GM18951 (cell line): ENCODE data around the gene TRIM17.
"Not testable (repeated sequence)": the region's sequence is repeated elsewhere in the genome, so short reads cannot be mapped to it uniquely, and the experiment has no call there.

Experiments used
- POLR2A ChIP-seq: IDR thresholded peaks from 4 replicates; pipeline ENCODE4 v1.6.1; 2011; ENCODE audit warnings: mild to moderate bottlenecking; ENCODE audit not compliant: insufficient read length, insufficient read depth; ENCODE audit errors: extremely low read depth
- in situ Hi-C: fragments of 300-500 bp; cut with MboI; formaldehyde crosslinking; loops from one replicate; pipeline ENCODE4 v1.12.0; 2022; ENCODE audit warnings: low sequenced_read_pairs, mixed read lengths, inconsistent platforms; ENCODE audit not compliant: unreplicated experiment

Gene TRIM17

GRCh38 chr1:228440761-228441500 is 24.3 kb upstream of the TRIM17 start:
- in situ Hi-C loops = no loop called here
- no peak for TF ChIP-seq POLR2A

- in situ Hi-C loops = no loop called here
- TF ChIP-seq POLR2A = no peak
Observed at GRCh38 chr1:228438266-228438665, 21.6 kb upstream of the TRIM17 start.

GRCh38 chr1:228437424-228437962 is 20.8 kb upstream of the TRIM17 start:
- TF ChIP-seq POLR2A = no peak
- in situ Hi-C loops = no loop called here

- no peak for TF ChIP-seq POLR2A
- in situ Hi-C loops = no loop called here
Observed at GRCh38 chr1:228434689-228435088, 18.0 kb upstream of the TRIM17 start.

GRCh38 chr1:228433337-228434053 is 16.8 kb upstream of the TRIM17 start:
- in situ Hi-C loops = not testable (repeated sequence)

GRCh38 chr1:228430243-228430642 is 13.6 kb upstream of the TRIM17 start:
- in situ Hi-C loops = no loop called here
- TF ChIP-seq POLR2A = no peak

- no peak for TF ChIP-seq POLR2A
- in situ Hi-C loops = no loop called here
Observed at GRCh38 chr1:228429698-228430097, 13.0 kb upstream of the TRIM17 start.

- in situ Hi-C loops = no loop called here
- no peak for TF ChIP-seq POLR2A
Observed at GRCh38 chr1:228429007-228429406, 12.3 kb upstream of the TRIM17 start.

- no peak for TF ChIP-seq POLR2A
- in situ Hi-C loops = no loop called here
Observed at GRCh38 chr1:228428412-228428811, 11.8 kb upstream of the TRIM17 start.

GRCh38 chr1:228426518-228427175 is 10.0 kb upstream of the TRIM17 start:
- in situ Hi-C loops = no loop called here
- no peak for TF ChIP-seq POLR2A

- TF ChIP-seq POLR2A = no peak
- in situ Hi-C loops = no loop called here
Observed at GRCh38 chr1:228424685-228425660, 8.3 kb upstream of the TRIM17 start.

GRCh38 chr1:228423404-228424053 is 6.9 kb upstream of the TRIM17 start:
- TF ChIP-seq POLR2A = no peak
- in situ Hi-C loops = no loop called here
